Camera-type eye (tissue), 1 donor: ENCODE results near the gene GDPD3. TPM values are rescaled to one million over a fixed set of nuclear protein-coding genes. Genes with fewer than 3 reads are reported as not detected.

Experiments used
- total RNA-seq: library from RNA; depleted of rRNA; stranded (reverse); fragments of >200 nt; gene quantifications from one replicate; pipeline ENCODE4 v1.2.3, GENCODE V29; 2014

The GDPD3 gene, protein sequence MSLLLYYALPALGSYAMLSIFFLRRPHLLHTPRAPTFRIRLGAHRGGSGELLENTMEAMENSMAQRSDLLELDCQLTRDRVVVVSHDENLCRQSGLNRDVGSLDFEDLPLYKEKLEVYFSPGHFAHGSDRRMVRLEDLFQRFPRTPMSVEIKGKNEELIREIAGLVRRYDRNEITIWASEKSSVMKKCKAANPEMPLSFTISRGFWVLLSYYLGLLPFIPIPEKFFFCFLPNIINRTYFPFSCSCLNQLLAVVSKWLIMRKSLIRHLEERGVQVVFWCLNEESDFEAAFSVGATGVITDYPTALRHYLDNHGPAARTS
- 2.1 TPM for total RNA-seq

DNA sequence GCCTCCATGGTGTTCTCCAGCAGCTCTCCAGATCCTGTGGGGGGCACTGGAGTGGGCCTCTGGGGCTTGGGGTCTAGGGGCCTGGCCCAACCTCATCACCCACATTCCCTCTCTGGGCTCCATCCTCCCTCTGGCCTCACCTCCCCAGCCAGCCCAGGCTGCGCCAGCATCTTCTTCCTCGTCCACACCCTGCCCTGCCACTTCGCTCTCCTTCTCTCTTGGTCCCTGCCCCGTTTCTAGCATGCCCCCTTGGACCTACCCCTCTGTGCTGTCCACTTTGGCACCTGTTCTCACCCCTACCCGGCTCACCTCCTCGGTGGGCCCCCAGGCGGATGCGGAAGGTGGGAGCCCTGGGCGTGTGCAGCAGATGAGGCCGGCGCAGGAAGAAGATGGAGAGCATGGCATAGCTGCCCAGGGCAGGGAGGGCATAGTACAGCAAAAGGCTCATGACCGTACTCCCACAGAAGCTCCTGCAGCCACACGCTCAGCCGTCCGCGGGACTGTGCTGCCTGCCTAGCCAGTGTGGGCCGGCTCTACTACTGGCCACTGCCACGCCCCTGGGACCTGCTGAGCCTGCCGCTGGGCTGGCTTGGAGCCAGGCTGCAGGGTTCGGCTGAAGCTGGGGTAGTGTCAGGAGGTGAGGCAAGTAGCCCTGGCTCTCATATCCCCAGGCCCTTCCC is at the start of gene GDPD3:
TSS of gene GDPD3 (minus strand) at position 507 of the 680 bp plus-strand sequence. CDS start at position 448, 59 bp downstream.

DNA sequence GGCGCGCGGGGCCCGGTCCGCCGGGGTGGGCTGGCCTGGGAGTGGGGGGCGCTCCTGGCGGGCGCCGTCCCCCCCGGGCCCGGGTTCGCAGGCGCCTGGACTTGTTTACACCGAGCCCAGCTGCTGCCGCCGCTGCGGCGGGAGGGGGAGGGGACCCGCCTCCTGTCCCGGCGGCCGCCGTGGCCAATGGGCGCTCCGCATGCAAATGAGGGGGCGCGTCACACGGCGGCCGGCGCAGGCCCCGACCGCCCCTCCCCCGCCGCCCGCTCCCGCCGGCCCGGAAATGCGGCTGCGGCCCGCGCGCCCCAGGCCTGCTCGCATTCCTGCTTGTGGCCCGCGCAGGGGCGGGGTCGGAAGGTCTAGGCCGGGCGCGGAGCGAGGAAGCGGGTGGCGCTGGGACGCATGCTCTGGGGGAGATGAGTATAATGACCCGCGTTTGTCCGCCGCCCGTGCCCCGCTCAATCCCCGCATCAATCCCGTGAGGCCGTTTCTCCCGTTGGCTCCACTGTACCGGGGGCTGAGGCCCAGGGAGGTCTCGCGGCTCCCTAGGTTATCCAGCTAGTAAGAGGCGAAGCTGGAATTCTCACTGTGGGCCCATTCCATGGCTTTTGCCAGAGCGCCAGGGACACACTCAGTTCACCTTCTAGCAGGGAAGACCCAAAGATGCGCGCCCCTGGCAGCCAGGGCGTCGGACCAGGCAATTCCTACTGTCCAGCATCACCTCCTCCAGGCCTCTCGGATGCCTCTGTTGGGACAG is 17.1 kb downstream of the GDPD3 start, which contains the start of gene YPEL3:
TSS of gene YPEL3 (minus strand) at position 109 of the 757 bp plus-strand sequence. CDS start 731 bp downstream, outside the sequence.

DNA sequence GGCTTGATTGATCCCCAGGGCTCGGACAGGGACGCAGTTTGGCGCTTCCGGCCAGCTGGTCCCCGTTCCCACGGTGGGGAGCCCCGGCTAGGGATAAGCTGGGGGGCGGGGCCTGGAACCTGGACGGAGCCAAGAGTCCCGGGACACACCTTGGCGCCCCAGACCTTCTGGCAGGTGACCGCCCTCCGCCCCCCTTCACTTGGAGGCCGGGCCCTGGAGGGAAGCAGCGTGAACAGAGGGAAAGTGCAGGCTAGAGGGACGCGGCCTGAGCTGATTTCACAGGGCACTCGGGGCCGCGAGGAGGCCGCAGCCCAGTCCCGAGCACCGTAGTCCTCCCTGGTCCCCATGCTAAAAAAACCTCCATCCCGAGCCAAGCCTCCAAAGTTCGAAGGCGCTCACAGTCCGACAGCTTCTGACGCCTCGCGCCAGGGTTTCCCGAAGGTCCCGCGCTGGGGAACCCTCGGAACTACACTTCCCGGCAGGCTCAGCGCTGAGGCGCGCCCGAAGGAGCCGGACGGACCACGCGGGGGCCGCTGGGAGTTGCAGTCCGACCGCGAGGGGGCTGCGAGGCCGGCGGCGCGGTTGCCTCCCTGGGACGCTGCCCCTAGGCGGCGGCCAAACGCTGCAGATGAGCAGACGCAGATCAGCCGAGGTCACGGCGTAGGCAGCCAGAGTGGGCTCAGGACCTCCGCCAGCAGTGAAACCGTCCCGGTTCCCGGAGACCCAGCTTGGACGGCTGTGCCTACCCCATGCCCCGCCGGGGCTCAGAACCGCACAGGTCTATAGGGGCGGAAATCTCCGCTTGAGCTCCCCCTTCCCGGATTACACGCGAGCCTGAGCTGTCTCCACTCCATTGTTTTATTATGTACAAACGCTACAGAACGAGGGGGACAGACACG is 21.6 kb downstream of the GDPD3 start, which contains the start of gene TBX6:
TSS of gene TBX6 (minus strand) at position 451 of the 899 bp plus-strand sequence. CDS start 731 bp downstream, outside the sequence.

DNA sequence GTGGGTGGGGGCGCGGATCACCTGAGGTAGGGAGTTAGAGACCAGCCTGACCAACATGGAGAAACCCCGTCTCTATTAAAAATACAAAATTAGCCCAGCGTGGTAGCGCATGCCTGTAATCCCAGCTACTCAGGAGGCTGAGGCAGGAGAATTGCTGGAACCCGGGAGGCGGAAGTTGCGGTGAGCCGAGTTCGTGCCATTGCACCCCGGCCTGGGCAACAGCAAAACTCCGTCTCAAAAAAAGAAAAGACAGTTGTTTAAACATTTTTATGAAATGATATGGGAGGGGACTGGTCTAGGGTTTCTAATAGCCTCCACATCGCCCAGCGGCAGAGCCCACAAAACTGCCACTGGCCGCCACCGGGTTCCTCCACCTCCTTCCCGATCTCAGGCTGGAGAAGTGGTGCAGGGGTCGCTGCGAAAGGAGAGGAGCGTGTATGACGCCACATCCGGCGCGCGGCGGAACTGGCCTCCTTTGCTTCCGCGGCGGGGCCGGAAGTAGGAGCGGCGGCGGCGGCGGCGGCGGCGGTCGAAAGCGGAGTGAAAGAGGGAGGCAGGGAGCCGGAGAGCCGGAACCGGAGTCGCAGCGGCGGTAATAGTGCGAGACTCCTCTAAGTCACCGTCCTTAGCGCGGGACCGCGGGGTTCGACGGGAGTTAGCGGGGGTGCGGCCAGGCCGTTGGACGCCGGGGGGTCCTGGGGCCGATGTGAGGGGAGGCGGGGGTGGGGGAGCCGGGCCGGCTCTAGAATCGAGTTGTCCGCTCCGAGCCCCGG is 37.6 kb downstream of the GDPD3 start, which contains the start of gene PPP4C:
TSS of gene PPP4C (plus strand) at position 492 of the 773 bp plus-strand sequence. CDS start 384 bp downstream, outside the sequence.

DNA sequence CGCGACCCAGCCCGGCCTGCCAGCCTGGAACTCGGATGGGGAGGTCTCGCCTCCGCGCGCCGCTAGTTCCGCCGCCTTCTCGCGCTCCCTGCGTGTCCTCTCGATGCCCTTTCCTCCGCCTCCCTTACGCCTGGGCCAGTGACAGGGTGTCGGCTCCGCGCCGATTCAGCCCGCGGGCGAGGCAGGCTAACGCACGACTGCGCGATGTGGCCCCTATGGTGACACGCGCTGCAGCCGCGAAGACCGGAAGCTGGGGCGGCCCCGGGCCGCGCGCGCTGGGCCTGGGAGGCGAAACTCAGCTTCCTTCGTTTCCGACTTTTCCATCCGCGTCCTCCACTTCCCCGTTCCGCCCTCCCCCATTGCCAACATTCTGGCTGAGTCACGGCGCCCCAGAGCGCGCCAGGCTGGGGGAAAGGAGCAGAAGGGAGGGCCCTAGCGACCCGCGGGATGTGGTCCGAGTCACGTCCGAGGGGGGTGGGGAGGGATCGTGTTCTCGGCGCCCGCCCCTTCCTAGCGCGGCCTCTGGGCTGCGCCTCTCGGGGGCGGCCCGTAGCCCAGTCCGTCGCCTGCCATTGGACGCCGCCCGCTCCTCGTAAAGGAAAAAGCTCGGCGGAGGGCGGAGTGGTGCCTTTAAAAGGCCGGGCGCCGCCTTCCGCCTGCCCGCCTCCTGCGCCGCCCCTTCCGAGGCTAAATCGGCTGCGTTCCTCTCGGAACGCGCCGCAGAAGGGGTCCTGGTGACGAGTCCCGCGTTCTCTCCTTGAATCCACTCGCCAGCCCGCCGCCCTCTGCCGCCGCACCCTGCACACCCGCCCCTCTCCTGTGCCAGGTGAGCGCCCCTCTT is 48.0 kb downstream of the GDPD3 start, which contains the start of gene ALDOA:
TSS of gene ALDOA (plus strand) at position 659 of the 841 bp plus-strand sequence. CDS start 1,138 bp downstream, outside the sequence.

Other genes starting within 250 kb of the GDPD3 start
- 37.9 TPM for gene SEZ6L2, start 214.0 kb downstream of the GDPD3 start, total RNA-seq
- 4.8 TPM for gene ASPHD1, start 213.0 kb downstream of the GDPD3 start, total RNA-seq
- gene KCTD13, start 187.3 kb downstream of the GDPD3 start, total RNA-seq, result 29.2 TPM
- 30.3 TPM for gene TMEM219, start 151.5 kb downstream of the GDPD3 start, total RNA-seq
- 56.0 TPM for gene TAOK2, start 139.7 kb downstream of the GDPD3 start, total RNA-seq
- 23.4 TPM for gene HIRIP3, start 117.9 kb downstream of the GDPD3 start, total RNA-seq
- gene INO80E, start 117.3 kb downstream of the GDPD3 start, total RNA-seq, result 72.5 TPM
- 2.7 TPM for gene DOC2A, start 102.5 kb downstream of the GDPD3 start, total RNA-seq
- gene C16orf92, start 90.3 kb downstream of the GDPD3 start, total RNA-seq, result not detected
- 39.7 TPM for gene TLCD3B, start 82.3 kb downstream of the GDPD3 start, total RNA-seq
- 426 TPM for gene ALDOA, start 47.8 kb downstream of the GDPD3 start, total RNA-seq
- 70.4 TPM for gene PPP4C, start 37.5 kb downstream of the GDPD3 start, total RNA-seq
- 0.66 TPM for gene TBX6, start 21.6 kb downstream of the GDPD3 start, total RNA-seq
- gene YPEL3, start 17.3 kb downstream of the GDPD3 start, total RNA-seq, result 45.2 TPM
- gene MAPK3, start 9.7 kb upstream of the GDPD3 start, total RNA-seq, result 31.3 TPM
- gene CORO1A, start 70.1 kb upstream of the GDPD3 start, total RNA-seq, result 13.0 TPM
- gene BOLA2B, start 80.1 kb upstream of the GDPD3 start, total RNA-seq, result 50.9 TPM
- gene SLX1A, start 80.3 kb upstream of the GDPD3 start, total RNA-seq, result 11.5 TPM
- 10.4 TPM for gene SULT1A3, start 85.7 kb upstream of the GDPD3 start, total RNA-seq
- gene NPIPB13, start 134.9 kb upstream of the GDPD3 start, total RNA-seq, result not detected
- 38.5 TPM for gene CD2BP2, start 241.8 kb upstream of the GDPD3 start, total RNA-seq